Dermis microvascular lymphatic vessel endothelial cell (primary cell): Measurements from ENCODE around the gene ZNF169. TPM values are rescaled to one million over a fixed set of nuclear protein-coding genes. Genes with fewer than 3 reads are reported as not detected.
A peak's percentile ranks its signal among the peaks of the same experiment; 100 is the strongest.
"Not testable (repeated sequence)": the region's sequence is repeated elsewhere in the genome, so short reads cannot be mapped to it uniquely, and the experiment has no call there.

Source experiments
- DNase-seq, 2 donors: peaks; one replicate each; pipeline versions ENCODE4 v3.0.0 to v3.0.0-alpha.2; 2010; ENCODE audit warnings: low read depth in 2 of 2
- total RNA-seq: library from RNA; depleted of rRNA; stranded (reverse); fragments of >200 nt; gene quantifications from 2 replicates; pipeline ENCODE4 v1.2.1, GENCODE V29; 2014

Gene ZNF169
- total RNA-seq, result 1.9 and 3.4 TPM in 2 replicates

GRCh38 chr9:94259077-94259862 lies at the start of gene ZNF169:
TSS of gene ZNF169 (plus strand) at chr9:94259298. CDS start at chr9:94278813, 19,515 bp downstream.
- DNase-seq, result peak; percentile 62 to 85

- DNase-seq, result no peak
Observed at GRCh38 chr9:94210616-94211603, 48.2 kb upstream of the ZNF169 start.

DNA sequence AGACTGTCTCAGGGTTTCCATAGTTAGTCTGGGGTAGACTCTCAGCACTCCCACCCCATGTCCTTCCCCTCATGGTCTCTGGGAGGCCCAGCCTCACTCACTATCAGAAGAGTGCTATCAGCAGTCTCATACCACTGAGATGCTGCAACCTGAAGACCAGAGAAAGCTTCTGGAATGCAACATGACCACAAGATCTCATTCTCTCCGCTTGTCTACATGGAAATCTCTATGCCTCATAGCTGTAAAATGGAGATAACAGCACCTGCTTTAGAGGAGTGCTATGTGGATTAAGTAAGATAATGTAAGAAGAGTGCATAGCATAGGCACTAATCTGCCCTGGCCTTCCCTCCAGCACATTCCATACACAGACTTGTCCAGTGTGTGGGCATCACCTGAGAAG lies 47.0 kb upstream of the ZNF169 start:
- no peak for DNase-seq

DNA sequence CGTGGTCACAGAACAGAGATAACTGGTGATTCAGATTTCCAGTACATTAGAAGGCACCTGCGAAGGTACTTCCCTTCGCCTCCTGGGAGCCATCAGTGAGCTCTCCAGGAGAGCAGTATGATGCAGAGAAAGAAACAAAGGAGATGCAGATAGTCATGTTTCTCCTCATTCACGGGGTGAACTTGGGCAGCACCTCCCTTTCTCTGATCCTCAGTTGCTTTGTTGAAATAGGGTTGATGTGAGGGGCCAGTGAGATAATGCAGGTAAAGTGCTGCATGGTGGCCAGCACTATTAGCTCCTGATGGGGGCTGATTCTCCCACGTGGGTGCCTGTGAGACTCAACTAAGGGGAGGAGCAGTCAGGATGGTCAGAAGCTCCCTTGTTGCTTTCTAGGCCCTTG lies 46.6 kb upstream of the ZNF169 start:
- DNase-seq, result no peak

DNA sequence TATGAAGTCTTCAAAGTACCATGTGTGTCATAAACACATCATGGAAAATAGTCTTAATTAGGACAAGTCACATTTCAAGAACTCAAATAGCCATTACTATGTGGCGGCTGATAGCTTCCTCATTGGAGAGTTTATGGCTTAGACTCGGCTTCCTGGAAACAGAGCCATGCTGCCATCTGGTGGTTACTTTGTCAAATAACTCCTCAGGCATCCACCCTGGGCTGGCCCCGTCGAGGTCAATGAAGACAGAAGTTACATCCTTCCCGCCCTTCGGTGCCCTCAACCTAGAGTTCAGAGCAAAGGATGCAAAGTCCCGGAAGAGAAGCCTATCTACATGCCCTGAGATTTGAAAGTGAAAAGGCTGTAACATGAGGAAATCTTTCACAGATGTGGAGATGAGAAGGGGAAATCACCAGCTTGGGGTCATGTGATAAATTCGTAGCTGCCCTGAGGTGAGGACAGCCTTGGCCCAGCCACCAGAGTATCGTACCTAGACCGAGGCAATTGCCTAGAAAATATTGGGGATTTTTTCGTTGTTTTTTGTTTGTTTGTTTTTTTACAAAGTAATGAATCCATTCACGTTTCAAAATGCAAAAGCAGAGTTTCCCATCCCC lies 45.5 kb upstream of the ZNF169 start:
- DNase-seq, result peak; percentile 65 to 79

GRCh38 chr9:94222870-94223269 lies 36.2 kb upstream of the ZNF169 start:
- DNase-seq, result no peak

- DNase-seq, result not testable (repeated sequence)
Observed at GRCh38 chr9:94225413-94225812, 33.7 kb upstream of the ZNF169 start.

DNA sequence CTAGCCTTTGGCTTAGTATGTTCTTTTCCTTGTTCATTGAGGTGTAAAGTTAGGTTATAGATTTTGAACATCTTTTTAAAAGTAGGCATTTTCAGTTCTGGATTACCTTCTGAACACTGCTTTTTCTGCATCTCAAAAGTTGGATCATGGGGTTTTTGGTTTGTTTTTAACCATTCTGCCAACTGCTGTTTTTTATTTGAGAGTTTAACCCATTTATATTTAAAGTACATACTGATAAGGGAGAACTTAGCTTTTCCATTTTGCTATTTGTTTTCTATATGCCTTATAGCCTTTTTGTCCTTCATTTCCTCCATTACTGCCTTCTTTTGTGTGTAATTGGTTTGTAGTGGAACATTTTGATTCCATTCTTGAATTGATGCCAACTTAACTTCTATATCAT lies 30.5 kb upstream of the ZNF169 start:
- DNase-seq, result no peak

DNA sequence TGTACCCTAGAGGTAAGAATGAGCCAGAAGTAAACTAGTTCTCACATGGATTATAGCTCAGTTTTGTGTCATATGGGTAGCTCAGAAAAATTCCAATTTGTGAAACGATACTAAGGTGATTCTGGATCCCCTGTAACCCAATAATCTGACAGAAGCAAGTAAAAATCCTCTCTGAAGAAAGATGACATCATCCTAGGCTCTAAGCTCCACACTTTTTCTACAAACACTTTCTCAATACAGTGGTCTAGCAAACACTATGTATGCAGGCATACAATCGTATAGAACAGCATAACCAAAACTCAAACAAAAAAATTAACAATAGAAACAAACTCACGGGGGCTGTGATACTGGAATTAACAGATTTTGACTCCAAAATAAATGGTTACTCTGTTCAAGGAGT lies 26.7 kb upstream of the ZNF169 start:
- DNase-seq, result no peak

DNA sequence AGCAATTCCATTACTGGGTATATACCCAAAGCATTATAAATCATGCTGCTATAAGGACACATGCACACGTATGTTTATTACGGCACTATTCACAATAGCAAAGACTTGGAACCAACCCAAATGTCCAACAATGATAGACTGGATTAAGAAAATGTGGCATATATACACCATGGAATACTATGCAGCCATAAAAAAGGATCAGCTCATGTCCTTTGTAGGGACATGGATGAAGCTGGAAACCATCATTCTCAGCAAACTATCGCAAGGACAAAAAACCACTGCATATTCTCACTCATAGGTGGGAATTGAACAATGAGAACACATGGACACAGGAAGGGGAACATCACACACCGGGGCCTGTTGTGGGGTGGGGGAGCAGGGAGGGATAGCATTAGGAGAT lies 18.0 kb upstream of the ZNF169 start:
- not testable (repeated sequence) for DNase-seq

DNA sequence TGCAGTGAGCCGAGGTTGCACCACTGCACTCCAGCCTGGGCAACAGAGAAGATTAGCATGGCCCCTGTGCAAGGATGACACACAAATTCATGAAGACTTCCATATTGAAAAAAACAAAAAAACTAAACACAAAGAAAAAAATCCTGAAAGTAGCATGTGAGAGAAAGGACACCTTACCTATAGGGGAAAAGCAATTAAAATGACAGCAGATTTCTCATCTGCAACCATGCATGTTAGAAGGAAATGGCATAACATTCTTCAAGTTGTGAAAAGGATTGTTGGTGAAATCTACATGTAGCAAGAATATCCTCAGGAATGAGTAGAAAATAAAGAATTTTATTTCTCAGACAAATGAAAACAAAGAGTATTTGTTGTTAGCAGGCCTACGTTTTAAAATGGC lies 13.4 kb upstream of the ZNF169 start:
- DNase-seq, result no peak

DNA sequence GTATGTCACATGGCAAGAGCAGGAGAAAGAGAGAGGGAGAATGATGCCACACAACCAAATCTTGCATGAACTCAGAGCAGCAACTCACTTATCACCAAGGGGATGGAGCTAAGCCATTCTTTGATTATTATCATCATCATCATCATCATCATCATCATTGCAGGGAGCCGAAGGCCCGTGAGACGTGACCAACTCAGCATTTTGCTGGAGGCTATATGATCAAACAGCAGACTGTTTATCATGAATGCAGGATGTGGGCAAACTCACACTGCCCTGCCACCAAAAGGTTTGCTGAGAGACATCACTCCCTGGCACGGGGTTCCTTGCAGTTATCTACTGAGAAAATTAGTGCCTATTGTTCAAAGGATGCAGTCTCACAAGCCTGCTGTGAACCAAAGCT lies 8.6 kb upstream of the ZNF169 start:
- no peak for DNase-seq

DNA sequence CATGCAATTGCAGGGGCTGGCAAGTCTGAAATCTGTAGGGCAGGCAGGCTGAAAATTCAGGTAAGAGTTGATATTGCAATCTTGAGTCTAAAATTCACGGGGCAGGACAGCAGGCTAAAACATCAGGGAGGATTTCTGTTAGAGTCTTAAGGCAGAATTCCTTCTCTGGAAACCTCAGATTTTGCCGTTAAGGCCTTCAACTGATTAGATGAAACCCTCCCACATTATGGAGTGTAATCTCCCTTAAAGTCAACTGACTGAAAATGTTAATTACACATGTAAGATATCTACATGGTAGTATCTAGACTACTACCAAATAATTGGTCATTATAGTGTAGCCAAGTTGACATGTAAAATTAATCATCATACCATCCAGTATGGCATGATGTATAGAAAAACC lies 3.1 kb upstream of the ZNF169 start:
- no peak for DNase-seq

DNA sequence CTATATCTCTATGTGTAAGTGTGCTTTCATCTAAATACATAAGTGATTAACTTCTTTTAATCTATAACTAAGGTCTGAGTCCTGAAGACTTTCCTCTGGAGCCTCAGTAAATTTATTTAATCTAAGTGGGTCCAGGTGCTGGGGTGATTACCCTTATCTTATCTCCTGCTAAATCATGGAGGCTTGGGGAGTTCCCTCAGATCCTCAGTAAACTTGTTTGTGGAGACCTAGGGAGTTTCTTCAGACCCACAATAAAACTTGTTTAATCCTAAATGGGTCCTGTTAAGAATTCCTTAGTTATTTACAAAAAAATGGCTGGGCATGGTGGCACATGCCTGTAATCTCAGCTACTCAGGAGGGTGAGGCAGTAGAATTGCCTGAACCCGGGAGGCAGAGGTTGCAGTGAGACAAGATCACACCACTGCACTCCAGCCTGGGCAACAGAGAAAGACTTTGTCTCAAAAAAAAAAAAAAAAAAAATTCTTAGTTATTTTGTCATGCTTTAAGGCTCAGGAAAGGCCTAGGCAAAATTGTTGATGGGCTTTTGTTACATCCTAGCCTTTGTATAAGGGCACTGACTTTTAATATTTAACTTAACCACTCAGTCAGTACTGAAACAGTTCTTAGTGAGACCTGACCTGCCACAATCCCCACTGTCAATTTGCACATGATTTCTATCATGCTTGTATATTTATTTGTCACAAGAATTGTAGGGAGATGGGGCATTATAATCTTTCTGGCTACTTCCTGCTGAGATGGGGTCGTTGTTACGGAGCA lies 6.7 kb downstream of the ZNF169 start:
- not testable (repeated sequence) for DNase-seq

- DNase-seq, result no peak
Observed at GRCh38 chr9:94269264-94269663, 10.2 kb downstream of the ZNF169 start.

DNA sequence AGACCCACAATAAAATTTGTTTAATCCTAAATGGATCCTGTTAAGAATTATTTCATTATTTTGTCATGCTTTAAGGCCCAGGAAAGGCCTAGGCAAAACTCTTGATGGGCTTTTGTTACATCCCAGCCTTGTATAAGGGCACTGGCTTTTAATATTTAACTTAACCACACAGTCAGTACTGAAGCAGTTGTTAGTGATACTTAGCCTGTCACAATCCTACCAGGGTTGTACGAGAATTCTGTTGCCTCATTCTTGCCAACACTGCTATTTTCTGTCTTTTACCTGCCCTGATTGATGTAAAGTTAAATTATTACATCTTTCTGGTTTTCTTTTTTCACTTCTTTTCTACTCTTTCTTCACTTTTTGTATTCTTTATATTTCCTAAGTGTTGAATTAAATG lies 10.9 kb downstream of the ZNF169 start:
- no peak for DNase-seq

GRCh38 chr9:94277029-94277428 lies 17.9 kb downstream of the ZNF169 start:
- not testable (repeated sequence) for DNase-seq

- no peak for DNase-seq
Observed at GRCh38 chr9:94277885-94278536, 18.9 kb downstream of the ZNF169 start.

DNA sequence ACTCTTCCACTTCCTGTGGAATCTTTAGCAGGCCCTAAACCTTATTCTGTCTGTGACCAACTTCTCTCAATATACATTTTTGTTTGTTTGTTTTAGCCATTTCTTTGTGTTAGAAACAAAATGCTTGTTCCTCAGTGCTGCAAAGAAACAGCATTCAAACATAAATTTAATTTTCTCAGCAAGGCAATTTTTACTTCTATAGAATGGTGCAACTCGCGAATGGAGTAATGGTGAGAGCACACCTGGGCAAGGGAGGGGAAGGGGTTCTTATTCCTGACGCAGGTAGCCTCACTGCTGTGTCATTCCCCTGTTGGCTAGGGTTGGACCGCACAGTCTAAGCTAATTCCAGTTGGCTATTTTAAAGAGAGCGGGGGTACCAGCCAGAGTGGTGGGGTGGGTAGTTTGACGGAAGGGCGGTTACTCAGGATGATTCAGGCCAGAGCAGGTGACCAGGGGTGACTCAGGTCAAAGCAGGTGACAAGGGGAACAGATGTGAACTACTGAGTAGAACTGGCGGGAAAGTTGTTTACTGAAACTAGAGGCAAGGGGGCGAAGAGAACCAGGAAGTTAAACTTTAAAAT lies 21.4 kb downstream of the ZNF169 start:
- DNase-seq, result no peak

DNA sequence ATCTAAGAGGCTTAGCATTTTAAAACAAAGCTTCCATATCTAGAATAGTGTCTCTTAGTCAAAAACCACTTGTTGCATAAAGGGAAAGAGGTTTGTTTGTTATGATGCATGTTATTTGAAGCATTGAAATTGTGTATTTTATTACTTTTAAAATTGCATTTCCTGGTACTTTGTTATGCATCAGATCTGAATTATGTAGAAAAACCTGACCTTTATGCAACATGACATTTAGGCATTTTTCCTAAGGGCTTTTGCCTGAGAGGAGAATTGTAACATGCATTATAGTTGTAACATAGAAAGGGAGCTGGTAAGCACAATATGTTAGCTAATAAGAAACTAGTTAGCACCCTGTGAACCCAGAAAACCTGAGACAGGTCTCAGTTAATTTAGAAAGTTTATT lies 22.0 kb downstream of the ZNF169 start:
- DNase-seq, result no peak
